ENCODE results near the gene PAK1. TPM values are rescaled to one million over a fixed set of nuclear protein-coding genes. Genes with fewer than 3 reads are reported as not detected.

The PAK1 gene
- total RNA-seq, 2 experiments from 2014 or later = 56.0 to 59.0 TPM

DNA sequence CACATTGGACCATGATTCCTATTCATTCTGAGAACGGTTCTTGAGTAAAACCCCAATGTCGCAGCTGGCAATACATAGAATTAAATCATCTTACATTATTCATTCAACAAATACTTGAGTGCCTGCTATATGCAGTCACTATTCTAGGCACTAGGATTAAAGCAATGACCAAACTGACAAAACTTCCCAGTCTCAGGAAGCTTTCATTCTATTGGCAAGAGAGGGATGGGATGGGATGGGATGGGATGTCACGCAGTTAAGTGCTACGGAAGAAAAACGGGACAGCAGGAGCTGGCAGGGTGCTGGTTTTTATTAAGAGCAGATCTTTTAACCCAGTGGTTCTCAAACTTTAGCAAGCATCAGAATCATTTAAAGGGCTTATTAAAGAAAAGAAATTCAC, 2.9 kb downstream of the PAK1 start:
- POLR2A ChIA-PET = no interaction called here
- Mint-ChIP-seq H3K27ac (no peak overlapping the region), H3K27me3 (peaks cover 47% of the 10 kb centered on the region)

DNA sequence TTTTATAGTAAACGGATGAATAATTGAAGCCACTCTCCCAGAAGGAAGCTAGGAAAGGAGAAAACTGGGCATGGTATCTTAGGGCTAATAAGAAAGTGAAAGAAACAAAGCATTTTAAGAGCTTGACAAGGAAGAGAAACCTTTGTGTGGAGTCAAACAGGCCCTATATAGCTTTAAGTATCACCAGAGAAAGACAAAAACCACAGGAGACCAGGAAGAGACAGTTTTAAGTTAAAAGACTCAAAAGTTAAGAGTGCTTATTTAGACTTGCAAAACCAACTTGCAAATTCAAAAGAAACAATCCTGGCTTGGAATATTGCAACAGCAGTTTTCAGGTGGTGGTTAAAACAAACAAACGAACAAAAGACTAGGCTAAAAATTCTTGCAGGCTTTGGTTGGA, 3.4 kb downstream of the PAK1 start:
- Mint-ChIP-seq H3K4me3 (no peak overlapping the region), H3K27ac (peak overlapping the region; percentile 28), H3K27me3 (peaks cover 47% of the 10 kb centered on the region), H3K4me1 (peaks cover 29% of the 10 kb centered on the region), H3K9me3 (no peaks in the 10 kb centered on the region), H3K36me3 (ENCODE audit: low read depth) (no peaks in the 10 kb centered on the region)
- no peak for DNase-seq
- POLR2A ChIA-PET = no interaction called here
- CTCF ChIA-PET = interaction anchor here (1.0 to 1.5 kb wide), 4 partner anchors 9 to 1094 kb away, joined by 3 to 4 read pairs (median 3); no protein-coding TSS in a partner anchor

More for the DNA sequence above, 2.9 kb downstream of the PAK1 start:
- no peaks in the 10 kb centered on the region for H3K9me3 Mint-ChIP-seq
- CTCF ChIA-PET = interaction anchor here (1.2 to 1.5 kb wide), 5 partner anchors 11 to 1094 kb away, joined by 3 to 5 read pairs (median 3); no protein-coding TSS in a partner anchor
- H3K4me1 Mint-ChIP-seq = peaks cover 29% of the 10 kb centered on the region
- H3K4me3 Mint-ChIP-seq = no peak overlapping the region
- no peaks in the 10 kb centered on the region for H3K36me3 Mint-ChIP-seq (ENCODE audit: low read depth)
- no peak for DNase-seq

DNA sequence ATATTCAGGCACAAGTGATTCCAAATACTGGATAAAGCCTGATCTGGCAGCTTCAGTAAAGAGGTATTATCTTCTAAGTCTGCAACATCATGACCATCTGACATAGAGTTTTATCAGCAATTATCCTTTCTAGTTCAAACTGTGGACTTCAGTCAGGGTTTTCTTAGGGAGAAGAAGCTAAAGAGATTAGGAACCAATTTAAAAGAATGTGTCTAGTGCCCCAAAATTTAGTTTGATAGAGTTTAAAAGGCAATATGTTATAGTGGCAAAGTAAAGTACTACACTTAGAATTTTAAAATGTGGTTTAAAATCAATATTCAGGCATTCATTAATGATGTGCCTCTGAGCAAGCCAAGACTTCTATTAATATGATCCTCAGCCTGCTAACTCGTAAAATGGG, 5.4 kb downstream of the PAK1 start:
- ChIA-PET CTCF (interaction anchor here (0.5 kb wide), 1 partner anchor 976 kb away, joined by 3 read pairs; no protein-coding TSS in a partner anchor), POLR2A (no interaction called here)
- Mint-ChIP-seq H3K27ac (no peak overlapping the region), H3K36me3 (ENCODE audit: low read depth) (no peaks in the 10 kb centered on the region), H3K9me3 (no peaks in the 10 kb centered on the region), H3K4me1 (peaks cover 22% of the 10 kb centered on the region), H3K27me3 (peaks cover 37% of the 10 kb centered on the region), H3K4me3 (no peak overlapping the region)
- DNase-seq = no peak

GRCh38 chr11:77467993-77468392, 5.9 kb downstream of the PAK1 start:
- ChIA-PET CTCF (no interaction called here), POLR2A (no interaction called here)
- Mint-ChIP-seq H3K4me3 (no peak overlapping the region), H3K27ac (no peak overlapping the region), H3K27me3 (peaks cover 38% of the 10 kb centered on the region), H3K36me3 (ENCODE audit: low read depth) (no peaks in the 10 kb centered on the region), H3K9me3 (no peaks in the 10 kb centered on the region), H3K4me1 (peaks cover 22% of the 10 kb centered on the region)
- DNase-seq = no peak

- H3K9me3 Mint-ChIP-seq = no peaks in the 10 kb centered on the region
- H3K4me3 Mint-ChIP-seq = no peak overlapping the region
- H3K4me1 Mint-ChIP-seq = peaks cover 17% of the 10 kb centered on the region
- no peak for DNase-seq
- H3K36me3 Mint-ChIP-seq (ENCODE audit: low read depth) = no peaks in the 10 kb centered on the region
- ChIA-PET POLR2A (no interaction called here), CTCF (interaction anchor here (0.7 kb wide), 1 partner anchor 18 kb away, joined by 3 read pairs; no protein-coding TSS in a partner anchor)
- H3K27ac Mint-ChIP-seq = no peak overlapping the region
- H3K27me3 Mint-ChIP-seq = peaks cover 33% of the 10 kb centered on the region
These were observed 6.7 kb downstream of the PAK1 start for GRCh38 chr11:77467233-77467632.

DNA sequence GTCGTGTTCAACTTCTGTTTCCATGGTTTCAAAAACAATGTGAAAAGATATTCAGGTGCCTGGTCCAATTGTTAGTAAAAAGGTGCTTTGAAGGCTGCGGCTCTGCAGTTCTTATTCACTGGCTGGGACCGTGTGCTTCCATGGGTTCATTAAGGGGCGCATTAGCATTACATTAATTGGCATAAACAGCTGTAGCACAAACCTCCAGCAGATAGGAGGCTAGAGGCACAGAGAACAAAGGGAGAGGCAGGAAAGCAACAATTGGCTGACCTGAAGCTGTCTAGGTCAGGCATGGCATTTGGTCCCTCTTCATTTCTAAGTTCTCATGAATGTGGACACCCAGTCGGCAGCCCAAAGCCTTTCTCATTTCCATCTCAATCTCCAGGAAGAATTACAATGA, 16.6 kb downstream of the PAK1 start:
- H3K27me3 Mint-ChIP-seq = peaks cover 7% of the 10 kb centered on the region
- H3K4me3 Mint-ChIP-seq = no peak overlapping the region
- H3K4me1 Mint-ChIP-seq = peaks cover 7% of the 10 kb centered on the region
- ChIA-PET POLR2A (no interaction called here), CTCF (interaction anchor here (0.5 to 0.6 kb wide), 2 partner anchors 119 to 885 kb away, joined by 4 to 5 read pairs; no protein-coding TSS in a partner anchor)
- DNase-seq = no peak
- H3K9me3 Mint-ChIP-seq = no peaks in the 10 kb centered on the region
- H3K36me3 Mint-ChIP-seq (ENCODE audit: low read depth) = no peaks in the 10 kb centered on the region
- H3K27ac Mint-ChIP-seq = no peak overlapping the region

GRCh38 chr11:77455740-77456139, 18.2 kb downstream of the PAK1 start:
- DNase-seq = no peak
- Mint-ChIP-seq H3K27me3 (peaks cover 6% of the 10 kb centered on the region), H3K4me3 (no peak overlapping the region), H3K9me3 (no peaks in the 10 kb centered on the region), H3K27ac (no peak overlapping the region), H3K4me1 (peaks cover 8% of the 10 kb centered on the region), H3K36me3 (ENCODE audit: low read depth) (no peaks in the 10 kb centered on the region)
- ChIA-PET CTCF (no interaction called here), POLR2A (no interaction called here)

DNA sequence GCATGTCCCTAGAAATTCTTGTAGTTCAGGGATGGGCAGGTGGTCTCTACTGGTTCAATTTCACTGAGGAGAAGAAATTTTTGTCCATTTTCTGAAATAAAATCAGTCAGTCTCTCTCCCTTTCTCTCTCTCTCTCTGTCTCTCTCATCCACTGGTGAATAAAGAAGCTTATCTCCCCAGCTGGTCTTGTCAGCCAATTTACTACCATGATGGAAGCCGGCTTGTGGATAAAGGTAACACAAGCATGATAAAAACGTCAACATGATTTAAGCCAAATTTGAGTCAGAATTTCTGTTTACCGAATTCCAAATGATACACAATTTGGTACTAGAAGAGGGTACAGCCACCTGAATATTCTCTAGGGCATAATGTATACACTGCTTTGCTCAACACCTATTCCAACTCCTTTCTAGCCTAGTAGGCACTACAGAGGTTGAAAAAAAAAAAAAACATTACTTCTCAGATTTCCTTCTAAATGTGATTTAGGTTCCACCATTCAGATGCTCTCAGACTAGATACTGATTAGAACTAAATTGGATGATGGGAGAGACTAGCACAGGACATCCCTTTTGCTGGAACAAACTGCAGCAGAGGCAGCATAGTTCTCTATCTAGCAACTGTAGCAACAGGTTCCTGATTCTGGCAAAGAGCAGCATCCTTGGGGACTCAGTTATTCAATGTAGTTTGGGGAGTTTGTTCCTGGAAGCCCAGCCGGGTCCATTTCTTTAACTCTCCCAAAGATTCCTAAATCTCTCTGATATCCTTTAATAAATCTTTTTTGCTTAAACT, 18.8 kb downstream of the PAK1 start:
- peaks cover 15% of the 10 kb centered on the region for H3K4me1 Mint-ChIP-seq
- H3K27me3 Mint-ChIP-seq = peaks cover 3% of the 10 kb centered on the region
- H3K9me3 Mint-ChIP-seq = no peaks in the 10 kb centered on the region
- DNase-seq = no peak
- no peaks in the 10 kb centered on the region for H3K36me3 Mint-ChIP-seq (ENCODE audit: low read depth)
- H3K27ac Mint-ChIP-seq = no peak overlapping the region
- CTCF ChIA-PET = interaction anchor here (1.3 kb wide), 1 partner anchor 17 kb away, joined by 5 read pairs; no protein-coding TSS in a partner anchor
- POLR2A ChIA-PET = no interaction called here
- no peak overlapping the region for H3K4me3 Mint-ChIP-seq

- Mint-ChIP-seq H3K36me3 (ENCODE audit: low read depth) (no peaks in the 10 kb centered on the region), H3K27me3 (peaks cover 2% of the 10 kb centered on the region), H3K4me1 (peaks cover 39% of the 10 kb centered on the region), H3K9me3 (no peaks in the 10 kb centered on the region), H3K4me3 (no peak overlapping the region), H3K27ac (no peak overlapping the region)
- DNase-seq = no peak
- CTCF ChIA-PET = no interaction called here
- POLR2A ChIA-PET = no interaction called here
These were observed 23.7 kb downstream of the PAK1 start for GRCh38 chr11:77450227-77450626.

DNA sequence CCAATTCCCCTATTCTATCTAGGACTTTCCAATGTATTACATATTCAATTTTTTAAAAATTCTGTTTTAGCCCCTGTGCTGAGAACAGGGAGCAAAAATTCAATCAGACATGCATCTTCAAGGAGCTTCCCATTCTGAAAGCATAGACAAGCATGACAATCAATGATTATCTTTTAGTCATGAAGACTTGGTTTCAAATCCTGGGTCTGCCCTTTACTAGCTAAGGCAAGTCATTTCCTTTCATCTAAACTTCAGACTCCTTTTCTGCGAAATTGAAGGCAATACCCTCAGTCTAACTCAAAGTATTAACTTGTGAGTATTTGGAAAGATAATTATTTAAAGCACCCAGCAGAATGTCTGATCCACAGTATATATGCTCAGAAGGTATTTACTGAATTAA, 24.1 kb downstream of the PAK1 start:
- POLR2A ChIA-PET = interaction anchor here (0.9 kb wide), 1 partner anchor 38 kb away, joined by 5 read pairs; no protein-coding TSS in a partner anchor

DNA sequence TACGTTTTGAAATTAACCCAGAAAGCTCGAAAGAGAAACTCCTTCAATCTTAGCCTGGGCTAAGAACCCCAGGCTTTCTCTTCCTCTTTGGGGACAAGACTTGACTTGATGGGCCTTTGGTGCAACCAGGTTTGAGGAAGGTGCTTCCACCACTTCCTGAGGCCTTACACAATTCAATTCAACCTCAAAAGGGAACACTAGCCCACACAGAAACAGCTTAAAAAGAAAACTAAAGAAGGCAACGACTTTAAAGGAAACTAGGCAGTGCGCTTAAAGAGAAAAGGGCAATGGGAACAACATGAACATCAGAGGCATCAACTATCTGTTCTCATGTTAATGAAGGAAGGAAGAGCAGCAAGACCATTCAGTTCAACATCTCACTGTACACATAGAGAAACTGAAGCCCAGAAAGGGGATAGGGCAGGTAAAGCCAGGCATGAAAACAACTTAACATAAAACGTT, 24.8 kb downstream of the PAK1 start:
- H3K4me3 Mint-ChIP-seq = peak overlapping the region; percentile 0
- H3K36me3 Mint-ChIP-seq (ENCODE audit: low read depth) = no peaks in the 10 kb centered on the region

More for the DNA sequence above, 24.1 kb downstream of the PAK1 start:
- DNase-seq = no peak
- Mint-ChIP-seq H3K27ac (no peak overlapping the region), H3K4me1 (peaks cover 39% of the 10 kb centered on the region), H3K4me3 (no peak overlapping the region), H3K27me3 (no peaks in the 10 kb centered on the region), H3K9me3 (no peaks in the 10 kb centered on the region), H3K36me3 (ENCODE audit: low read depth) (no peaks in the 10 kb centered on the region)
- CTCF ChIA-PET = interaction anchor here (0.6 to 1.4 kb wide), 2 partner anchors 17 to 85 kb away, joined by 3 to 4 read pairs; no protein-coding TSS in a partner anchor

GRCh38 chr11:77448269-77448668, 25.6 kb downstream of the PAK1 start:
- POLR2A ChIA-PET = no interaction called here
- no peaks in the 10 kb centered on the region for H3K36me3 Mint-ChIP-seq (ENCODE audit: low read depth)
- no peak overlapping the region for H3K4me3 Mint-ChIP-seq
- no peak overlapping the region for H3K27ac Mint-ChIP-seq
- H3K27me3 Mint-ChIP-seq = no peaks in the 10 kb centered on the region
- CTCF ChIA-PET = interaction anchor here (1.4 kb wide), 1 partner anchor 19 kb away, joined by 3 read pairs; no protein-coding TSS in a partner anchor
- DNase-seq = no peak
- no peaks in the 10 kb centered on the region for H3K9me3 Mint-ChIP-seq
- H3K4me1 Mint-ChIP-seq = peaks cover 39% of the 10 kb centered on the region

More for the DNA sequence above, 24.8 kb downstream of the PAK1 start:
- H3K27ac Mint-ChIP-seq = peak overlapping the region; percentile 37
- H3K4me1 Mint-ChIP-seq = peaks cover 39% of the 10 kb centered on the region
- ChIA-PET CTCF (interaction anchor here (0.6 to 1.4 kb wide), 2 partner anchors 18 to 1846 kb away, joined by 3 to 4 read pairs; no protein-coding TSS in a partner anchor), POLR2A (interaction anchor here (0.9 kb wide), 1 partner anchor 37 kb away, joined by 5 read pairs; no protein-coding TSS in a partner anchor)
- DNase-seq = peak; percentile 26
- H3K27me3 Mint-ChIP-seq = no peaks in the 10 kb centered on the region
- H3K9me3 Mint-ChIP-seq = no peaks in the 10 kb centered on the region

Data from activated CD4-positive, alpha-beta T cell treated with anti-CD3 and anti-CD28 coated beads, Interleukin-2, amount 10 ng/mL, durations not matched to agents 7 days and 5 days (primary cell).